Measurements from ENCODE around the gene KRT3. TPM values are rescaled to one million over a fixed set of nuclear protein-coding genes. Genes with fewer than 3 reads are reported as not detected.

KRT3 gene
- total RNA-seq, 6 experiments from 2014 or later: not detected

GRCh38 chr12:52787324-52788191 lies 8.4 kb downstream of the KRT3 start:
- no peaks in the 10 kb centered on the region for H3K27me3 ChIP-seq
- no peak overlapping the region for H3K4me3 ChIP-seq
- WGBS (ENCODE audit: insufficient coverage, low coverage, low lambda C conversion rate, missing lambda C conversion rate): 62% methylated on average over 3 of the region's 6 CpGs
- intact Hi-C loops (cut with DNase I): no loop called here
- no peaks in the 10 kb centered on the region for H3K4me1 ChIP-seq
- ATAC-seq (no peak), DNase-seq (no peak)
- TF ChIP-seq CTCF (IDR thresholded peaks at IDR 0.05) (no peak), POLR2A (IDR thresholded peaks at IDR 0.05) (no peak)
- no peaks in the 10 kb centered on the region for H3K36me3 ChIP-seq
- no peaks in the 10 kb centered on the region for H3K9me3 ChIP-seq
- H3K27ac ChIP-seq: no peak overlapping the region

GRCh38 chr12:52784909-52785308 lies 11.0 kb downstream of the KRT3 start:
- DNase-seq (no peak), ATAC-seq (no peak)
- Histone ChIP-seq H3K36me3 (no peaks in the 10 kb centered on the region), H3K27ac (no peak overlapping the region), H3K9me3 (no peaks in the 10 kb centered on the region), H3K27me3 (no peaks in the 10 kb centered on the region), H3K4me1 (no peaks in the 10 kb centered on the region), H3K4me3 (no peak overlapping the region)
- WGBS (ENCODE audit: insufficient coverage, low coverage, low lambda C conversion rate, missing lambda C conversion rate): 31% methylated on average over 2 of the region's 3 CpGs
- intact Hi-C loops (cut with DNase I): no loop called here
- TF ChIP-seq CTCF (IDR thresholded peaks at IDR 0.05): no peak
- no peak for TF ChIP-seq POLR2A (IDR thresholded peaks at IDR 0.05)

GRCh38 chr12:52783563-52784316 lies 12.2 kb downstream of the KRT3 start:
- H3K4me3 ChIP-seq: no peak overlapping the region
- 69% methylated on average over 6 of the region's 7 CpGs for WGBS (ENCODE audit: insufficient coverage, low coverage, low lambda C conversion rate, missing lambda C conversion rate)
- ATAC-seq (no peak), DNase-seq (no peak)
- no peaks in the 10 kb centered on the region for H3K9me3 ChIP-seq
- TF ChIP-seq CTCF (IDR thresholded peaks at IDR 0.05) (no peak), POLR2A (IDR thresholded peaks at IDR 0.05) (no peak)
- H3K36me3 ChIP-seq: no peaks in the 10 kb centered on the region
- intact Hi-C loops (cut with DNase I): no loop called here
- H3K27ac ChIP-seq: no peak overlapping the region
- H3K4me1 ChIP-seq: no peaks in the 10 kb centered on the region
- no peaks in the 10 kb centered on the region for H3K27me3 ChIP-seq

- Histone ChIP-seq H3K4me1 (no peaks in the 10 kb centered on the region), H3K9me3 (no peaks in the 10 kb centered on the region), H3K27ac (no peak overlapping the region), H3K4me3 (no peak overlapping the region), H3K36me3 (no peaks in the 10 kb centered on the region), H3K27me3 (no peaks in the 10 kb centered on the region)
- intact Hi-C loops (cut with DNase I): no loop called here
- WGBS (ENCODE audit: insufficient coverage, low coverage, low lambda C conversion rate, missing lambda C conversion rate): 79% methylated on average over 4 of the region's 4 CpGs
- ATAC-seq: no peak
- DNase-seq: no peak
- no peak for TF ChIP-seq CTCF (IDR thresholded peaks at IDR 0.05)
- TF ChIP-seq POLR2A (IDR thresholded peaks at IDR 0.05): no peak
Measured at GRCh38 chr12:52782502-52782901, 13.4 kb downstream of the KRT3 start.
